Upper lobe of left lung (tissue), 4 donors: ENCODE data around the gene TRAP1.

ENCODE experiments used
- CTCF ChIP-seq, 6 experiments: fragments of 450-650 bp in 4 of 6; fragments of 200-600 bp in 2 of 6; sonication (generic) in 2 of 6; IDR thresholded peaks; one replicate each; pipeline ENCODE4 v1.5.1; 2016 to 2019; ENCODE audit warnings: antibody characterized with exemption in 6 of 6
- EP300 ChIP-seq, 4 donors: sonication (generic); formaldehyde crosslinking; IDR thresholded peaks; one replicate each; pipeline ENCODE4 v1.5.1; 2017; ENCODE audit warnings: antibody characterized with exemption in 4 of 4, control low read depth in 2 of 4
- POLR2AphosphoS5 ChIP-seq, 2 donors: sonication (generic); formaldehyde crosslinking; IDR thresholded peaks; one replicate each; pipeline ENCODE4 v1.5.1; 2017; ENCODE audit warnings: antibody characterized with exemption in 2 of 2

GRCh38 chr16:3625331-3625730, 92.0 kb downstream of the TRAP1 start:
- no peak for TF ChIP-seq CTCF (IDR thresholded peaks at IDR 0.05)
- TF ChIP-seq POLR2AphosphoS5 (IDR thresholded peaks at IDR 0.05) = no peak
- TF ChIP-seq EP300 (IDR thresholded peaks at IDR 0.05) = no peak
